KMS-11 (cell line): ENCODE data around the gene C4orf50.

Source experiments
- H2AFZ ChIP-seq: fragments of 200-600 bp; sonication (generic); 2 replicates; pipeline ENCODE4 v1.6.1; 2016; ENCODE audit warnings: antibody characterized with exemption, mixed run types, low read depth
- H3K27ac ChIP-seq: fragments of 200-600 bp; sonication (generic); 2 replicates; pipeline ENCODE4 v1.6.1; 2016; ENCODE audit warnings: mild to moderate bottlenecking, mixed run types
- H3K27me3 ChIP-seq: fragments of 200-600 bp; sonication (generic); 2 replicates; pipeline ENCODE4 v1.6.1; 2017; ENCODE audit warnings: mild to moderate bottlenecking, low read depth, mixed run types, moderate library complexity; ENCODE audit not compliant: insufficient read depth
- H3K36me3 ChIP-seq: fragments of 200-600 bp; sonication (generic); 2 replicates; pipeline ENCODE4 v1.6.1; 2017; ENCODE audit warnings: mild to moderate bottlenecking, mixed run types; ENCODE audit not compliant: insufficient read depth
- H3K4me1 ChIP-seq: fragments of 200-600 bp; sonication (generic); 2 replicates; pipeline ENCODE4 v1.6.1; 2016; ENCODE audit warnings: mild to moderate bottlenecking, low read depth, mixed run types; ENCODE audit not compliant: poor library complexity, severe bottlenecking
- H3K4me2 ChIP-seq: fragments of 200-600 bp; sonication (generic); 2 replicates; pipeline ENCODE4 v1.7.0; 2016; ENCODE audit warnings: mild to moderate bottlenecking, mixed run types
- H3K4me3 ChIP-seq: fragments of 200-600 bp; sonication (generic); IDR thresholded peaks from 2 replicates; pipeline ENCODE4 v1.6.1; 2017; ENCODE audit warnings: low read depth, low read length, mixed read lengths; ENCODE audit not compliant: insufficient read depth
- H3K79me2 ChIP-seq: fragments of 200-600 bp; sonication (generic); 2 replicates; pipeline ENCODE4 v1.6.1; 2016; ENCODE audit warnings: low read depth, mixed run types; ENCODE audit not compliant: insufficient read depth
- H3K9ac ChIP-seq: fragments of 200-600 bp; sonication (generic); 2 replicates; pipeline ENCODE4 v1.6.1; 2016; ENCODE audit warnings: mild to moderate bottlenecking, mixed run types
- H4K20me1 ChIP-seq: fragments of 200-600 bp; sonication (generic); 2 replicates; pipeline ENCODE4 v1.6.1; 2016; ENCODE audit warnings: mild to moderate bottlenecking, mixed run types; ENCODE audit not compliant: insufficient read depth
- TF ChIP-seq, protein P1 (sequence below): fragments of 200-600 bp; sonication (generic); conservative IDR thresholded peaks from 2 replicates; pipeline ENCODE4 v1.6.1; 2017; ENCODE audit warnings: low read depth, mild to moderate bottlenecking, antibody characterized with exemption, low read length, moderate library complexity, mixed read lengths

C4orf50 gene

DNA sequence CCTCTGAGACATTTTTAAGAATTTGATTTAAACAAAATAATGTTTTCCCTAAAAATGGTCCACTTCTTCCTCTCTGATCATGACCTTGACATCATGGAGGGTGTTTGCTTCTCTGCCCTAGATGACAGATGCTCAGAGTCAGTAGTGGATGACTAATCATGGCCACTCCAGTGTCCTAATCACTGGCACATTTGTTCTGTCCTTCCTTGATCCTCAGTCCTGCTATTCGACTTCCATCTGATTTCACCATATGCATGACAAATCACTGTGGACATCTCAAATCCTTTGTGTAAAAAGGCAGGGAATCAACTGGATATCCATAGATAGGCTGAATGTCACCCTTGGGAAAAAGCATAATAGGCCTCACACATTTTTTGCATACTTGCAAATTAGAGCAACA is 134.3 kb downstream of the C4orf50 start:
- Histone ChIP-seq H3K4me1 (no peaks in the 10 kb centered on the region), H3K4me3 (no peak overlapping the region), H3K36me3 (no peaks in the 10 kb centered on the region), H4K20me1 (no peaks in the 10 kb centered on the region), H3K9ac (no peak overlapping the region), H3K79me2 (no peaks in the 10 kb centered on the region), H2AFZ (no peak overlapping the region), H3K4me2 (no peak overlapping the region), H3K27me3 (no peaks in the 10 kb centered on the region), H3K27ac (no peak overlapping the region)
- TF ChIP-seq, protein P1, sequence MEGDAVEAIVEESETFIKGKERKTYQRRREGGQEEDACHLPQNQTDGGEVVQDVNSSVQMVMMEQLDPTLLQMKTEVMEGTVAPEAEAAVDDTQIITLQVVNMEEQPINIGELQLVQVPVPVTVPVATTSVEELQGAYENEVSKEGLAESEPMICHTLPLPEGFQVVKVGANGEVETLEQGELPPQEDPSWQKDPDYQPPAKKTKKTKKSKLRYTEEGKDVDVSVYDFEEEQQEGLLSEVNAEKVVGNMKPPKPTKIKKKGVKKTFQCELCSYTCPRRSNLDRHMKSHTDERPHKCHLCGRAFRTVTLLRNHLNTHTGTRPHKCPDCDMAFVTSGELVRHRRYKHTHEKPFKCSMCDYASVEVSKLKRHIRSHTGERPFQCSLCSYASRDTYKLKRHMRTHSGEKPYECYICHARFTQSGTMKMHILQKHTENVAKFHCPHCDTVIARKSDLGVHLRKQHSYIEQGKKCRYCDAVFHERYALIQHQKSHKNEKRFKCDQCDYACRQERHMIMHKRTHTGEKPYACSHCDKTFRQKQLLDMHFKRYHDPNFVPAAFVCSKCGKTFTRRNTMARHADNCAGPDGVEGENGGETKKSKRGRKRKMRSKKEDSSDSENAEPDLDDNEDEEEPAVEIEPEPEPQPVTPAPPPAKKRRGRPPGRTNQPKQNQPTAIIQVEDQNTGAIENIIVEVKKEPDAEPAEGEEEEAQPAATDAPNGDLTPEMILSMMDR = no peak

DNA sequence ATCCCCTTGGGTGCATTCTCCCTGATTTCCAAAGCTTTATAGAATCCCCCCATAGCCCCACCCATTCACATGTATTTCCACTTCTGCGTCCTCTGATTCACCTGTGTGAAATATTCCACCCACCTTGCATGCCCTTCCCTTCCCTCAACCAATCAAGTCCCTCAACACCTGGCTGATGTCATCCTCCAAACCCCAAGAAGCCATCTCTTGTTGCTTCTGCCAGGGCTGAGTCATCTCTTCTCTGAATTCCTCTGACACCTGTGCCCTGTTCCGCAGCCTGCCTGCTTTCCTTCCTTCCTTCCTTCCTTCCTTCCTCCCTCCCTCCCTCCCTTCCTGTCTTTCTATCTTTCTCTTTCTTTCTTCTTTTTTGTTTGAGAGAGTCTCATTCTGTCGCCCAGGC is 135.3 kb downstream of the C4orf50 start:
- Histone ChIP-seq H3K79me2 (no peaks in the 10 kb centered on the region), H3K4me2 (no peak overlapping the region), H3K36me3 (no peaks in the 10 kb centered on the region), H2AFZ (no peak overlapping the region), H3K27me3 (no peaks in the 10 kb centered on the region), H3K4me1 (no peaks in the 10 kb centered on the region), H3K27ac (no peak overlapping the region), H3K4me3 (no peak overlapping the region), H3K9ac (no peak overlapping the region), H4K20me1 (no peaks in the 10 kb centered on the region)
- TF ChIP-seq, protein P1 = no peak

DNA sequence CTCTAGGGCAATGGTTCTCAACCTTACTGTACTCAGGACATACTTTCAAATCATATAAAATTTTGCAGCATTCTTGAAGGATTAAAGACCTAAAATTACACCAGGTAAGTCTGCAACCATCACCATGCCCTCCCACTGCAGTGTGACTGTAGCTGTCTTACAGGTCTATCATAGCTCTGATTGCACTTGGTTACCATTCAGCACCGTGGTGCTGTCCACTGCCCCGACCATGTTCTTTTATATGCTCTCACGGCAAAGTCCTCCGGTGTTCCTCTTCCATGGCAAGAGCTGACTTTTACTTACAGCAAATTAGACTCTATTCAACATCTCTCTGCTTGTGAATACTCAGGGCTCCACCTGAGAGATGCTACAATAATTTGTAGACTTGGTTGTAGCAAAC is 136.9 kb downstream of the C4orf50 start:
- Histone ChIP-seq H3K4me1 (no peaks in the 10 kb centered on the region), H3K36me3 (no peaks in the 10 kb centered on the region), H2AFZ (no peak overlapping the region), H4K20me1 (no peaks in the 10 kb centered on the region), H3K4me2 (no peak overlapping the region), H3K27ac (no peak overlapping the region), H3K9ac (no peak overlapping the region), H3K79me2 (no peaks in the 10 kb centered on the region), H3K27me3 (no peaks in the 10 kb centered on the region), H3K4me3 (no peak overlapping the region)
- TF ChIP-seq, protein P1 = no peak

DNA sequence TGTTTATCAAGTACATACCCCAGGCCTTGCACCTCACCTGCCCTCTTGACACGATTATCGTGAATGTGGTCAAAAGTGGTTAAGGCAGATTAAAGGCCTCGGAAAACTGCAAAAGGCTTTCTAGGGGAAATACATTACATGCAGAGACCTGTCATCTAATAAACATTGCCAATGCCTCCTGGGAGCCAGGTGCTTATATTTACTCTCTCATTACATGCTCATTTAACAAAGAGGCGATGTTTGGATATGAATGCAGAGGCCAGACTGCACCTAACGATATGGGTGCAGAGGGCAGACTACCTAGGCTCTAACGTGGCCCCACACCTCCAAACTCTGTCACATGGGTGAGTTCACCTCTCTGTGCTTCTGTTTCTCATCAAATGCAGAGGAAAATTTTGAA is 139.9 kb downstream of the C4orf50 start:
- Histone ChIP-seq H3K27me3 (no peaks in the 10 kb centered on the region; the same call in 1 of the 2 replicates), H3K79me2 (no peaks in the 10 kb centered on the region), H3K9ac (no peak overlapping the region), H3K4me1 (no peaks in the 10 kb centered on the region), H3K36me3 (no peaks in the 10 kb centered on the region), H4K20me1 (no peaks in the 10 kb centered on the region), H2AFZ (no peak overlapping the region), H3K4me3 (no peak overlapping the region), H3K4me2 (no peak overlapping the region), H3K27ac (no peak overlapping the region)
- TF ChIP-seq, protein P1 = no peak
